GM21529 (cell line): ENCODE measurements around the gene ROR1.
"Not testable (repeated sequence)": the region's sequence is repeated elsewhere in the genome, so short reads cannot be mapped to it uniquely, and the experiment has no call there.

Source experiments
- ATAC-seq: cut with Tn5 transposase; IDR thresholded peaks from one replicate; pipeline ENCODE4 v1.9.1; 2021; ENCODE audit not compliant: unreplicated experiment

The ROR1 gene

DNA sequence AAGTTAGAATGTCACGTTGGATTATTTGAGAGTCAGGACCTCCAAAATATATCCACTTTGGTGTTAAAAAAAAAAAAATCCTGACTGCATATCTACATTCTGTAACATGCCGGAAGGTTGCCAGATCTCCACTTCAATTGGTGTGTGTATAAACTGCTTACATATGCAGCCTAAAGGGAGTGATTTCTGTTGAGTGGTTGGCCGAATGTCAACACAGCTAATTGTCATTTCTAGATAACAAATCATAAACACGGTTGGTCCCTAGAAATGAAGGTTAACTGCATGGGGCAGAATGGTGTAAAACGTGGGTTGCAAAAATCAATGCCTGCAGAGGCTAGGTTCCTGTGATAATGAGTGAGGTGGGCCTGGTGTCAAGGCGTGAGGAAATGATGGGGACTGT is 15.0 kb upstream of the ROR1 start:
- ATAC-seq: no peak

DNA sequence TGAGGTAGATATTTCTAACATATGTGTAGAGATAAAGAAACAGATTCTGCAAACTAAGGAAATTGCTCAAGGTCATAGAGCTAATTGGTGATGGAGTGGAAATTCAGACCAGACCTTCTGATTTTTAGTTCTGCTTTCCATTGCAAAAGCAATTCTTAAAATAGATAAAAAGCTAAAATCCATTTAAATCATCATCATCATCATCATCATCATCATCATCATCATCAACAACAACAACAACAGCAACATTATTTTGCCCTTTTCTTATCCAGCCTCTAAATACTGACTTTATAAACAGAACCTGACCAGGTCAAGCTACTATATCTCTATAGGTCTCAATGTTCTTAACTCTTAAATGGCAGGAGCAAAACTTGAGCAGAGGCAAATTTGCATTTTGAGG is 14.0 kb upstream of the ROR1 start:
- no peak for ATAC-seq

DNA sequence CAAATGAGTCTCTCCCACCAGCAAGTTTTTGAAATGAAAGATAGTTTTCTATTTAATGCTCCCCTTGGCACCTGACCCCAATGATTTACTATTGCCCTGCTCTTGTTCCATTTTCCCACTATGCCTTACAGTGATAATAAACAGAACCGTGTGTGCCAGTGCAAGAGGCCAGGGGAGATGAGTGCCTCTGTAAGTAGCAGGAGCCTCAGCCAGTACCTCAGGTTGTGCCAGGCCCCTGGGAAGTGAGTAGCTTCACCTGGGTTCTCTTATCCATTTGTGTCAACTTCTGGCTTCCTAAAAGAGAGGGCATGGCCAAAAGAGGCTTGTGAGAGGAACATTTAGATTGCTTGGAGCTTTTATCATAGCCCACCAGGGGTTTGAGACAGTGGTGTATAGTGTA is 3.4 kb upstream of the ROR1 start:
- ATAC-seq: no peak

DNA sequence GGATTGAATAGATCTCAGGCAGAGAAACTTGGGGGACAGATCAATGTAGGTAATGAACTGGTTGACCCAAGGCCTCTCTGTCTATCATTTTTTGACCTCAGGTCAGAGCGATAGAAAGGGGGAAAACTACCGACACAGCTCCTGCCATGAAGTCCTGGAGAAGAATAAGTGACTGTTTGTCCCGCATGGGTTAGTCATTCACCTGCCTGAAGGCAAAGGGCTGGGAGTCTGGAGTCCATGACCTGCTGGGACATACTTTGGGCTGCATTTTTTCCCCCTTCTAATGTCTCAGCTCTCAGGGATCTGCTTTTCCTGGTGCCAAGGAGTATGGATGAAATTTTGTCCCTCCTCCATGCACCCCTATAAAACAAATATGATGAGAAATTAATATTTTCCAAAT is 1.6 kb upstream of the ROR1 start:
- ATAC-seq: no peak

DNA sequence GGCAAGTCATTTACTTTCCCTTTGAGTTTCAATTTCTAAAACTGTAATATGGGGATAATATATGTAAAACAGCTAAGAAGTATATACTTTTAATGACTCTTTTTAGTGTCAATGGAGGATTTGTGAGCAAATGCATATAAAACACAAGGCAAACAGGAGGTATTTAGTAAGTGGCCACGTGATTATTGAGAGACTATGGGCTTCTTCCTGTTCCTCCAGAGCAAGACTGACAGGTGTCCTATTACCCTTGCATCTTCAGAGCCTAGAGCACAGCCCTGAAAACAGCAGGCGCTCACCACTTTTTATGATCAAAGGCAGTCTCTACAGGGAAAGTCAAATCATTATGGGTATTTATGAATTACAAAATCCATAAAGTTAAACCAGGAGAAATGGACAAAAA is 941 bp upstream of the ROR1 start:
- ATAC-seq: no peak

DNA sequence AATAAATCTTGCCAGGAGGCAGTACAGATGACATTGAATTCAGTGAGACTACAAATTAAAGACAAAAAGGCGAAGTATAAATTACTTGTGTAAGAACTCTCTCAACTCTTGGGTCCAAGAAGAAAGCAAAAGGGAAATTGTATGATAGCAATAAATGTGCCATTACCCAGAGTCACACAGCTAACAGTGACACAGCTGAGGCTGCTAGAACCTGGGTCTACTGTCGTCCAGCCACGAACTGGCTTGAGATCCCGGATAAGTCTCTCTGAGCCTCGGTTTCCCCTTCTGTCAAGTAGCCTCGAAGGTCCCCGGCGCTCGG is 362 bp upstream of the ROR1 start:
- ATAC-seq: no peak

DNA sequence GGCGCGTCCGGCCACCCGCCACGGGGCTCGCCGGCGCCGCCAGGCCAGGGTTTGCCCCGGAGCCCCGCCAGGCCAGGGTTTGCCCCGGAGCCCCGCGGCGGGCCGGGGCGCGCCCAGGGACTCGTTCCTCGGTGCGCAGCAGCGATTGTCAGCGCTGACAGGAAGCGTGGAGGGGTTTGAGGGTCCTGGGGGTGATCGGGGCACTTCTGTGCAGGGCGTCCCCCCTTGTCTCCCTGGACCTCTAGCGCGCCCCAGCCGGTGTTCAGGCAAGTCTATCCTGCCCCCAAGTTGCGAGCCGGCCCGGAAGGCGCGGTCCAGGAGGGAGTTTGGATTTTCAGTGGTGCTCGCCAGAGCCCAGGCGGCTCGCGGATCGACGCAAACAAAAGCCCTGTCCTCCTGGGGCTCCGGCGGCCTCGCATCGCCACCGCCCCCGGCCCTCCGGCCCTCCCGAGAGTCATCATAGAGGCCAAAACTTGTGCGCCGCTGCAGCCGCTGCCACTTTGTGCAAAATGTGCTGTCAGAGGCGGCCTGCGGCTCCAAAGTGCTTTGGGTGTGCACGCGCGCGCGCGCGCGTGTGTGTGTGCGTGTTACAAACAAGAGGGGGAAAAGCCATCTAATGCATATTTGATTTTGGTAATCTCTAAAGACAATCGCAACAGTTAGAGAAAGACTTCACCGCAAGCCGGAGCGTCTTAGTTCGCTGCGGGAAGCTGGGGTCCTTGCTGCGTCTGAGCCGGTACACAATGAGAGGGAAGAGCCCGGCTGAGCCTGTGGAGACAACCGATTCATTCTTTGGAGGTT is 1.0 kb downstream of the ROR1 start:
- no peak for ATAC-seq

DNA sequence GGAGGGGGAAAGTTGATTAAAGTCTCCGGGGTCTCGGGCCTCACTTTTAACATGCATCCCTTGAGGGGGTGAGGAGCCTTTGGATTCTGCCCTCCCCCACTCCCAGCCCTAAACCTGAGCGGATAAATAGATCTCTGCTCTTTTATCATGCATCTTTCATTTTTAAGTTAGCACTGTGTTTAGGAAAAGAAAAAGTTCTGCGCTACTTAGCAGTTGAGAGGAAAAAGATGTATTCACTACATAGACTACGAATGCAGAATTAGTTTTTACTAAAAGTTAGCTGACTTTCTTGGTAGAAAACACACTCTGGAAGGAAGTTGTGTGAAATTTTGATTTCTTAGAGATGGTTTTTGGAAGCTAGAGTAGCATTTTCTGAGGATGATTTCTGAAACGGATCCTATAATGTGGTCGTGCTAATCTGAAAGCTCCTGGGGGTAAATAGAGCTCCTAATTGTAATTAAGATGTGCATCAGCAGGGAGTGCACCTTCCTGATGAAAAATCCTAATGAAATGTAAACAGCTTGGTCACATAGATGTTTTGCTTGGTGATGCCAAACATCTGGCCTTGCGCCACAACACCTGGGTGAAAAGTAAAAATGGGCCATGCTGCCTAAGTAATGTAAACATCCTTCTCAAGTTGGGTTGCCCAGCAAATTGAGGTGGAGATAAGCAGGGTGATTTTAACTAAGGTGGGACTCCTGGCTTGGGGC is 1.8 kb downstream of the ROR1 start:
- ATAC-seq: no peak

DNA sequence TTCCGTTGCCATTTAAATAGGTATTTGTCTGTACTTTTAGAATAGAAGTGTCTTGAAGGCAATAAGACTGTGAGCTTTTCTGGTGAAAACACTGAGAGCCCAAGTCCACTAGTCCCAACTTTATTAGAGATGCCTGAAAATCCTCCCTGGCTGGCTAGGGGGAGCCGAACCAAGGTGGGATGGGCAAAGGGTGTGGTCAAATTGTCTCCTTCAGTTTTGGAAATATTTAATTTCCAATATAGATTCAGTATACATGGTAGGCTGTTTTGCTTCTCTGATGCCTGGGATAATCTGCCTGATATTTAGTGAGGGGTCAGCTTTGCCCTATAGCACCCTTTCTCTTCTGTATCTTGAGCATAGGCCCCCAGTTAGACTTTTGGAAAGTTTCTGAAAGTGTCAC is 3.5 kb downstream of the ROR1 start:
- ATAC-seq: no peak

DNA sequence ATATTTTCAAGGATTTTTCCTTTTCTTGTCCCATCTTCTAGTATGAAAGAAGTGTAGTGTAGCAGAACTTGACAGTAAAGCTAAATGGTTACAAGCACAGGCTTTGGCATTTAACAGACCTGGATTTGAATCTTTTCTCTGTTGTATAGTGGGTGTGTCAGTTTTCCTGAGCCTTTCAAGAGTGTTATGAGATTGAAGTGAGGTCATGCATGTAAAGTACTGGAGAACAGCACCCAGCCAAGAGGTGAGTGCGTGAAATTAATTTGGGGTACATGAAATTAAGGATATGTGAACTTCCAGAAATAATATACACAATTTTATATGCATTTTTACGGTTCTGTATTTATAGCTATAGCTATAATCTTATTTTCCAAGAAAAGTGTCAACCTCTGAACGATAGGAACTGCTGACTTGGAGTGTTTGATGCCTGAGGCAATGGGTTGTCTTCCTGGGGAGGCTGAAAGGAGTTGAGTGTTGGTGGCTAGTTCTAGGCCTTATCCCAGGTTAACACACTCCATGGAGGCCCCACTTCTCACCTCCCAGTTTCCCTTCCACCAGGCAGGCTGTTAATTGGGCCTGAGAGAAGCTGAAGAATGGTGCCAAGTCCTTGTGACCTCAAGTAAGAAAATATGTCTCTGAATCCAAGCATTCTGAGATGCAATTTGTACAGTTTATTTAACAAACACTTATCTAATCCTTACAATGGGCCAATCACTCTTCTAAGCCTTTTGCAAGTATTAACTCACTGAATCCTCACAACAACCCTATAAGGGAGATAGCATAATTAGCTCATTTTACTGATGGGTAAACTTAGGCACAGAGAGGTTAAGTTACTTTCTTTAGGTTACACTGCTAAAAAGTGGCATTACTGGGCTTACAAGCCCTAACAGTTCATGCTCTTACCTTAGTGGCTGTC is 4.4 kb downstream of the ROR1 start:
- no peak for ATAC-seq

DNA sequence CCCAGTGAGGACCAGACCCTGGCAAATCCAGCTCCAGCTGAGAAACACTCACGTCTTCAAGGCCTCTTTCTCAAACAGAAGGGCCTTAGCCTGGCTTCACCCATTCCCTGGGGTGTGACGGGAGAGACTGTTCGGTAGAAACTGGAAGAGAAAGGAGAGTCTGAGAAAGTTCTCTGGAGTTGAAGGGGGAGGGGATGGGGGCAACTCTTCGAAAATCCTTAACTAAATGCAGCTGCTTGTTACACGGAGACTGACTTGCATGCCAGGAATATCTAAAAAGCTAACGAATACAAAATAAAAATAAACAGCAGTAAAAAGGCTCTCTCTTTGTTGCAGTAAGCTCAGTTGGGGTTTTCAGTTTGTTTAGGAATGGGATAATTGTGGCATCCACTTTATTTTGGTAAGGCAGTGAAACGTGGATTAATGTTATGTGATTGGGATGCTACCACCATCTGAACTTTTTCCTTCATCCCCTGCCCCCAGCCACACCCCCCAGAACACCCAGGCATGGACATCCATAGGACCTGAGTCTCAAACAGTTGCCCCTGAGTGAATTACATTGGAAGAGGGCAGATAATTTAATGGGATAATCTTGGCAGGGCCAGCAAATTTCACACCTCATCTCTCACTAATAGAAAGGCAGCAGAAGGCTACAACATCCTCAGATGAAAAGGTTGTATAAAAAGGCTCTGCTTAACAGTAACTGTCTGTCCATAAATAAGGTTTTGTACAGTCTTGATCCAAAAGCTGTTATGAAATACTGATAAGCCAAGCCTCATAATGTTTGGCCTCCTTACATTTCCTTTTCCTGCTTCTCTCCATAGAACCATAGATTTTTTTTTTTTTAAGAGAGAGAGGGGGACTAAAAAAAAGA is 5.8 kb downstream of the ROR1 start:
- ATAC-seq: no peak

DNA sequence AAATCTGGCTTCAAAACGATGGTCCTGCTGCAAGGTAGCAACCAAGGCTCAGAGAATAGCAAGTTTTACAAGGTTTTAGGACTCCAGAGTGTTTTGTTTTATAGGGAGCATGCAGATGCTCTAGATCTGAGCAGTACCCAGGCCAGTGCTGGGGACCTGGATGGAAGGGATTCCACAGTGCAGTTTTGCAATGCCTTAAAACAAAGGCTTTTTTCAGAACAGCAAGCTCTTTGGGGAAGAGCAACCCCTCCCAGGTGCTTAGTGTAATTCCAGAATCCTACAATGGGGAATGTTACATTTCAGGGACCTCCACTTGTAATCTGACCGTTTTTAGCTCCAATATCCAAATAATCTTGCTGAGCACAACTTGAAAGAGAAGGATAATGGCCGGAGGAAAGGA is 6.7 kb downstream of the ROR1 start:
- no peak for ATAC-seq

DNA sequence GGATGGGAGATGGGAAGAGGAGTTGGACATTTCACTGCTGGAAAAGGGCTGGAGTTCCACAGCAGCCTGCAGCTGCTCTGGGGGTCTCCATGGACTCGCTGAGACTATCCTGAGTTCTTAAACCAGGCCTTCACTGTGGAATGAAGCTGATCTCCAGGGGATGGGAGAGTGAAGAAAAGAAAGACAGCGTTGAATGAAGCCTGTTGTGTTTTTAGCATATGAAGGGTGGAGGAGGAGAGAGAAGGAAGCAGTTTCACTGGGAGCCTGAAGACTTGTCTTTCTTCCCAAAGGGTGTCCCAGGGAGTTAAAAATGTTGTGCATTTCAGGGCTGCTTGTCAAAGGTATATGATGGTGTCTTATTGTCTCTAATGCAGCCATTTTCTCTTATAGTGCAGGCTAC is 9.2 kb downstream of the ROR1 start:
- ATAC-seq: no peak

DNA sequence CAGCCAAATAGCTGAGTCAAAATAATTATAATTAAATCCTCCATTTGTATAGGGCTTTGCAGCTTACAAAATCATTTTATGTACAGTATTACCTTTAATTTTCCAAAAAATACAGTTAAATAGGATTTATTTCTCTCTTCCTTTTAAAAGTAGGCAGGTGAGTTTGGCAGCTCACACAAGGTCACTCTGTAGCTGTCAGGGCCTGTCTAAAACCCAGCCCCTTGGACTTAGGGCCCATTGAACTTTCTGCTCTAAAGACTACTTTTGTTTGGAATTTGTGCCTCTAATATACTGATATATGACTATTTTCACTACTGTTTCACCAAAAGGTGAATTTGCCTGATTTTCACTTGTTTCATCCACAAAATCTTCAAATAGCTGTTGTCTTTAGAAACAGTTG is 10.3 kb downstream of the ROR1 start:
- ATAC-seq: no peak

DNA sequence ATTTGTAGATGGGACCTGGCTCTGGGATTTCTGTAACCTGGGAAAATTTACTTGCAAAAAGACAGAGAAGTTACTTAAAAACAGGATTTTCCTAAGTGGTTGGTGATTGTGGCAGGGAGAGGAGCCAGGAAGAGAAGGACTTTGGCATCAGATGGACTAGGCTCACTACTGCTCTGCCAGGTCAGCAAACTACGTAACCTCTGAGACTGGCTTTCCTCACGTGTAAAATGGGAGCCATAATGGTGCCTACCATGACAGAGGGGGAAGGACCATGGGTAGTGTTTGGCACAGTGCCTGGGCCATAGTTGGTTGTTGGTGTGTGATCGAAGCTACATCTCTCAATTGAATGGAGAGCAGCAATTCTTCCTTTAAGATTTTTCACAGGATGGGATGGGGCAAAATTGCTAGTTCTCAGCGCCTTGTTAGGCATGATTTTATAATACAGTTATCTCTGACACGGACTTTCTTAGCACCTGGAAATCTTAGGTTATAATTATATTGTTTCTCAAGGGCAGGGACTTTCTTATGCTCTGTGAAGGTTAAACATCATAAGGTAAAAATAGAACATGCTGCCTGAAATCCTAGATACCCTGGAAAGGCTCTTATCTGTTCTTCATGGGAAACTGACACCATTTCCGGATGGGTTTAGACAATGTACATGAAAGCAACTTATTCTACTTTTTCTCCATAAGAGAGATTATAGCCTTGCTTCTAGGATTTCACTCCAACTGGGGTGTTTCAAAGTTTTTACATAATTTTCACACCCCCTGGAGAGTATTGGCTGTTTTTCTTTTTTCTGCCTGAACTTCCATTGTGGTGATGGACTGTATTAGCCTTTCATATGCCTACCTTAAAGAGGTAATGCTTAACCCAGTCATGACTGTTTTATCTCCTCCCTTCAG is 10.9 kb downstream of the ROR1 start:
- ATAC-seq: no peak

DNA sequence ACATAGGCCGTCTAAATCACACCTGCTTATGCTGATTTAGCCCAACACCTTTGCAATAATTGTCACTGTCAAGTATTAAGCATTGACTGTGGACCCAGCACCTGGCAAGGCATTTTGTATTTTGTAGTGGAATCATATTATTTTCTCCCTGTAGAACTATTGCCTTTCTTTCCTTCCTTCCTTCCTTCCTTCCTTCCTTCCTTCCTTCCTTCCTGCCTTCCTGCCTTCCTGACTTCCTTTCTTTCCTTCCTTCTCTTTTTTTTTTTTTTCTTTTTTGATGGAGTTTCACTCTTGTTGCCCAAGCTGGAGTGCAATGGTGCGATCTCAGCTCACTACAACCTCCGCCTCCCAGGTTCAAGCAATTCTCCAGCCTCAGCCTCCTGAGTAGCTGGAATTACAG is 13.5 kb downstream of the ROR1 start:
- not testable (repeated sequence) for ATAC-seq

DNA sequence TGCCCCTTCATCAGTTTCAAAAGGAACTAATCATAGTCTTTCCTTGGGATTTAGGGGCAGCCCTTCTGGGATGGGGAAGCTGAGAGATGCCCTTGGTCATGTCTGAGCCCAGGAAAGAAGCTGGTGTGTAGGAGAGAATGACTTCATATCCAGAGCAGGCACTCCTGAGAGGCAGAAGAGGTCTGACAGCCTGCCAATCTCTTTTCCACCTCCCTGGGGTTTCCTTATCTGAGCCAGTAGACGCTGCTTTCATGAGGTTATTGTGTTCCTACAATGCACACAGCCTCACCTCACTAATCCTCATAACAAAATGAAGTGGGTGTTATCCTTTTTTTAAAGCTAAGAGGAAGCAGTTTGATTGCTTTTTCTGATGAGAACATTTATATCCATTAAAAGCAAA is 14.1 kb downstream of the ROR1 start:
- no peak for ATAC-seq

DNA sequence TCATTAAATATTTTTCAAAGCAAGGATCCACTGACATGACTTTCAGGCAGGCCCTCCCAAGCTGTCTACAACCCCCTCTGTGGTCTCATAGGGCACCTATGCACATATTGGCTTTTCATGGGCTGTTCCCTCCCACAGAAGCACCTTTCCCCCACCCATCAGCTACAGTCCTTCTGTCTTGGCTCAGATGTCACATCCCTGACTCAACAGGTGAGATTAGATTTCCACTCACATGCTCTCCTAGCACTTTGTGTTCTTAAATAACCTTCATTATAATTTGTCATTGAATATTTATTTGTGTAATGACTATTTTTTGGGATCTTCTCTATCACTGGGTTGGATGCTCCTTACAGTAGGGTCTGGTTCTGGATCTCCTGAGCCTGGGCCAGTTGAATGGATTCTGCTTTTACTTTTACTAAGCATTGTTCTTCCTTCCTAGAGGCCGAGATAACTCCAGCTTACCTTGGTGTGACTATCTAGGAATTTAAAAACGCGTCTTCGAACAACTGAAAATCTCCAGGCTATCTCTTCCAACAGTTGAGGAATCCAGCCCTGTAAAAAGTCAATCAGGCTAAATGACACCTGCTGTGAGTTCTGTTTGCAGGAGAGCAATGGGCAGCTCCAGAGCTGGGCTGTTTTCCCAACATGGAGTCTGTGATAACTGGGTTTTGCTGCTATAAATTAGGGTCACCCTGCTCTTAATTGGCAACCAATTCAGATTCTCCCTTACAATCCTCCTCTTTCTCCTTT is 16.2 kb downstream of the ROR1 start:
- no peak for ATAC-seq

DNA sequence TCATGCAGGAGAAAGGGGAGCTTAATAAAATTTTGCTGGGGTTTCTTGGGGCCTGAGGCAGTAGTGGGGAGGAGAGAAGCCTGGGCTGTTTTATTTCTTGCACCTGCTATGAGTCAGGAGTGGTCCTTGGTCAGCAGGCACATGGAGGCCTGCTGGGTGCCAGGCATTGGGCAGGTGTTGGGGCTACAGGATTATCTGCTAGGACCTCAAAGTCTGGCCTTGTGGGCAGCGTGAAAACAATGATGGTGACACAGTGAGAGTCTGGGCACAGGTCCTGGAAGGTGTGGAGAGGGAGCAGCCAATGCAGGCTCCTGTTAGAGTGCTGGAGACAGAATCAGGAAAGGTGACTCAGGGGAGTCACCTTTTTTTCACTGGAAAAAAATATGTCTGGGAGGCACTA is 17.2 kb downstream of the ROR1 start:
- ATAC-seq: no peak
